Measurements from ENCODE around the gene TMPRSS4.

Gene TMPRSS4

GRCh38 chr11:118073554-118073953, 3.3 kb upstream of the TMPRSS4 start:
- Histone ChIP-seq H3K36me3 (replicated peaks; ENCODE audit: insufficient read depth, low read length) (no peaks in the 10 kb centered on the region), H3K9me2 (replicated peaks; ENCODE audit: insufficient read depth, low read length) (no peaks in the 10 kb centered on the region), H3K79me2 (ENCODE audit: low read length) (no peaks in the 10 kb centered on the region), H3K9me3 (replicated peaks; ENCODE audit: insufficient read depth, low read length) (no peaks in the 10 kb centered on the region), H3K4me2 (ENCODE audit: low read depth, low read length) (no peak overlapping the region), H2AFZ (ENCODE audit: low read length) (no peak overlapping the region), H3K4me3 (ENCODE audit: low read length) (no peak overlapping the region), H3F3A (ENCODE audit: insufficient read depth, low read length) (no peaks in the 10 kb centered on the region), H3K9ac (ENCODE audit: low read length) (no peak overlapping the region), H3K27me3 (replicated peaks; ENCODE audit: insufficient read depth, low read length) (no peaks in the 10 kb centered on the region), H3K27ac (ENCODE audit: low read length) (no peak overlapping the region), H4K20me1 (ENCODE audit: insufficient read depth, low read length) (no peaks in the 10 kb centered on the region), H3K4me1 (ENCODE audit: low read length) (no peaks in the 10 kb centered on the region)
- no peak for TF ChIP-seq EZH2 (optimal IDR thresholded peaks at IDR 0.05; ENCODE audit: low read depth, low read length)
- TF ChIP-seq CTCF (IDR thresholded peaks at IDR 0.05; ENCODE audit: low read length), result no peak
- no peak for TF ChIP-seq EZH2phosphoT487 (IDR thresholded peaks at IDR 0.05; ENCODE audit: low read length)
- no peak for DNase-seq

GRCh38 chr11:118074091-118074685, 2.7 kb upstream of the TMPRSS4 start:
- no peaks in the 10 kb centered on the region for H3K4me1 ChIP-seq (ENCODE audit: low read length)
- H3K27ac ChIP-seq (ENCODE audit: low read length), result no peak overlapping the region

GRCh38 chr11:118074785-118075184, 2.1 kb upstream of the TMPRSS4 start:
- no peak overlapping the region for H3K9ac ChIP-seq (ENCODE audit: low read length)
- H3F3A ChIP-seq (ENCODE audit: insufficient read depth, low read length), result no peaks in the 10 kb centered on the region
- H3K4me3 ChIP-seq (ENCODE audit: low read length), result no peak overlapping the region
- no peak for DNase-seq
- H3K27ac ChIP-seq (ENCODE audit: low read length), result no peak overlapping the region
- TF ChIP-seq CTCF (IDR thresholded peaks at IDR 0.05; ENCODE audit: low read length) (no peak), EZH2 (optimal IDR thresholded peaks at IDR 0.05; ENCODE audit: low read depth, low read length) (no peak), EZH2phosphoT487 (IDR thresholded peaks at IDR 0.05; ENCODE audit: low read length) (no peak)
- H3K79me2 ChIP-seq (ENCODE audit: low read length), result no peaks in the 10 kb centered on the region
- H4K20me1 ChIP-seq (ENCODE audit: insufficient read depth, low read length), result no peaks in the 10 kb centered on the region
- no peak overlapping the region for H3K4me2 ChIP-seq (ENCODE audit: low read depth, low read length)
- H3K36me3 ChIP-seq (replicated peaks; ENCODE audit: insufficient read depth, low read length), result no peaks in the 10 kb centered on the region
- no peaks in the 10 kb centered on the region for H3K27me3 ChIP-seq (replicated peaks; ENCODE audit: insufficient read depth, low read length)
- H3K9me3 ChIP-seq (replicated peaks; ENCODE audit: insufficient read depth, low read length), result no peaks in the 10 kb centered on the region
- no peaks in the 10 kb centered on the region for H3K4me1 ChIP-seq (ENCODE audit: low read length)
- no peaks in the 10 kb centered on the region for H3K9me2 ChIP-seq (replicated peaks; ENCODE audit: insufficient read depth, low read length)
- H2AFZ ChIP-seq (ENCODE audit: low read length), result no peak overlapping the region

More at GRCh38 chr11:118074091-118074685, 2.7 kb upstream of the TMPRSS4 start:
- H3K9me2 ChIP-seq (replicated peaks; ENCODE audit: insufficient read depth, low read length), result no peaks in the 10 kb centered on the region
- DNase-seq, result no peak
- H3K4me3 ChIP-seq (ENCODE audit: low read length), result no peak overlapping the region
- no peaks in the 10 kb centered on the region for H3K9me3 ChIP-seq (replicated peaks; ENCODE audit: insufficient read depth, low read length)
- no peak overlapping the region for H3K9ac ChIP-seq (ENCODE audit: low read length)
- H3K27me3 ChIP-seq (replicated peaks; ENCODE audit: insufficient read depth, low read length), result no peaks in the 10 kb centered on the region
- no peaks in the 10 kb centered on the region for H3K79me2 ChIP-seq (ENCODE audit: low read length)
- H2AFZ ChIP-seq (ENCODE audit: low read length), result no peak overlapping the region
- TF ChIP-seq CTCF (IDR thresholded peaks at IDR 0.05; ENCODE audit: low read length) (no peak), EZH2 (optimal IDR thresholded peaks at IDR 0.05; ENCODE audit: low read depth, low read length) (no peak), EZH2phosphoT487 (IDR thresholded peaks at IDR 0.05; ENCODE audit: low read length) (no peak)
- H4K20me1 ChIP-seq (ENCODE audit: insufficient read depth, low read length), result no peaks in the 10 kb centered on the region
- no peak overlapping the region for H3K4me2 ChIP-seq (ENCODE audit: low read depth, low read length)
- no peaks in the 10 kb centered on the region for H3F3A ChIP-seq (ENCODE audit: insufficient read depth, low read length)
- H3K36me3 ChIP-seq (replicated peaks; ENCODE audit: insufficient read depth, low read length), result no peaks in the 10 kb centered on the region
